Natural killer cell treated with Interleukin-12 subunit alpha and Interleukin-12 subunit beta and Interleukin-15 and Interleukin-18, amount 100 ng/mL, for 72 hours (primary cell): Measurements from ENCODE around the gene AFF3. TPM values are rescaled to one million over a fixed set of nuclear protein-coding genes. Genes with fewer than 3 reads are reported as not detected.

Experiments used
- ATAC-seq, 2 donors: fragments of 150-1000 bp; cut with Tn5 transposase in 1 of 2; sonication (Bioruptor Pico), chemical (Tn5 transposase) in 1 of 2; 2 replicates each; pipeline ENCODE4 v1.10.0; 2021
- DNase-seq: peaks from one replicate; pipeline ENCODE4 v3.0.0; 2022; ENCODE audit warnings: low spot score
- H3K27ac Mint-ChIP-seq, 2 donors: 1 replicate in 1 of 2; 2 replicates in 1 of 2; pipeline ENCODE4 v1.8.0; 2022; ENCODE audit warnings: mixed read lengths in 2 of 2, mild to moderate bottlenecking in 1 of 2, moderate library complexity in 1 of 2
- H3K27me3 Mint-ChIP-seq, 2 donors: 1 replicate in 1 of 2; 2 replicates in 1 of 2; pipeline ENCODE4 v1.8.0; 2022; ENCODE audit warnings: mixed read lengths in 2 of 2
- H3K36me3 Mint-ChIP-seq: one replicate; pipeline ENCODE4 v1.8.0; 2022; ENCODE audit warnings: mixed read lengths
- H3K4me1 Mint-ChIP-seq, 2 donors: 1 replicate in 1 of 2; 2 replicates in 1 of 2; pipeline ENCODE4 v1.8.0; 2022; ENCODE audit warnings: low read depth in 2 of 2, mixed read lengths in 2 of 2, mild to moderate bottlenecking in 1 of 2
- H3K4me3 Mint-ChIP-seq: one replicate; pipeline ENCODE4 v1.8.0; 2022; ENCODE audit warnings: mixed read lengths
- H3K9me3 Mint-ChIP-seq: 2 replicates; pipeline ENCODE4 v1.8.0; 2022; ENCODE audit warnings: mixed read lengths
- total RNA-seq, 2 donors: library from RNA; stranded (reverse); gene quantifications; one replicate each; pipeline ENCODE4 v1.2.3, GENCODE V29; 2022

AFF3 gene
- total RNA-seq, 2 donors from 2014 or later = 1.5 TPM; not detected in 1

DNA sequence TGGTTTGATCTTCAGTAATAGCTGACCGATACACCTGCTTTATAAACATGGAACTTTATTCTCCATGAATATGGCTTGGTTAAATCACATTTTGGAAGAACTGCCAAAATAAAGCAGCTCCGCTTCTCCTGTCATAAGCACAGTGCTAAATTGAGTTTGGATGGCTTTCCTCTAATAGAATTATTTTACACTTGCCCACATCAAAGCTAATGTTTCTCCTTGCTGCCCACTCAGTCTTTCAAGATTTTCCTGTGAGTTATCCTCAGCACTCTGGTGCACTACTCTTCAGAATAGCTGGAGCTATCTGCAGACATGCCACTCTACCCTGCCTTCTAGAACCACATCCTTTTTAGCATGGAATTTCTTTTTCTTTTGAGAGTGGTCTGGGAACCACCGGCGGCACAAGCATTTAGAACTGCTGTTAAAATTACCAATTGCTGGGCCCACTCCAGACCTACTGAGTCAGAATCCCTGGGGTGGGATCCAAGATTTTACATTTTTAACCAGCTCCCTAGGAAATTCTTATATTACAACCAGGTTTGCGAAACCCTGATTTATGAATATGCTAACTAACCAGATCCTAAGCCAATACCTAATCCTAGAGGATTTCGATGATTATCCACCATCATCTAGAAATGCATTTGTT lies 283.3 kb downstream of the AFF3 start:
- no peak for DNase-seq

DNA sequence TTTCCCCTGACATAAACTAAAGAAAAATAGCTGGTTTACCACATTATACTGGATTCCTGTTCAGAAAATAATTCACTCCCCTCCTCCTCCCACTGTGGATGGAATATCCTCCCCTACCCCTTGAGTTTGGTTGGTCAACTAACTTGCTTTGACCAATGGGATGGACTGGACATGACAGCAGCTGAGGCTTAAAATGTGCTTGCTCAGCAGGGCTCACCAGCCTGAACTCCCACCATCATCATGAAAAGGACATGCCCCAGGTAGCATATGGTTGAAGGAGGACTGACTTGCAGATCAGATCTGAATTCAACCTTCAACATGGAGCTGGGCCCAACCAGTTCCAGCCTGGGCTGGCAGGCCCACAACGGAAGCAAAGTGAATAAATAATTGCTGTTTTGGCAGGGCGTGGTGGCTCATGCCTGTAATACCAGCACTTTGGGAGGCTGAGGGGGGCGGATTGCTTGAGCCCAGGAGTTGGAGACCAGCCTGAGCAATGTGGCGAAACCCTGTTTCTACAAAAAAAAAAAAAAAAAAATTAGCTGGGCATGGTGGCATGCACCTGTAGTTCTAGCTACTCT lies 284.4 kb downstream of the AFF3 start:
- Mint-ChIP-seq H3K27me3 (peaks cover 0 to 7% of the 10 kb centered on the region in 2 donors), H3K4me1 (peaks cover 0 to 5% of the 10 kb centered on the region in 2 donors), H3K27ac (no peak overlapping the region), H3K4me3 (no peak overlapping the region), H3K9me3 (no peaks in the 10 kb centered on the region), H3K36me3 (no peaks in the 10 kb centered on the region)
- no peak for ATAC-seq
- no peak for DNase-seq

More for the DNA sequence above, 283.3 kb downstream of the AFF3 start:
- Mint-ChIP-seq H3K4me3 (no peak overlapping the region), H3K27ac (no peak overlapping the region), H3K36me3 (no peaks in the 10 kb centered on the region), H3K4me1 (peaks cover 0 to 5% of the 10 kb centered on the region in 2 donors), H3K9me3 (no peaks in the 10 kb centered on the region), H3K27me3 (peaks cover 0 to 7% of the 10 kb centered on the region in 2 donors)
- no peak for ATAC-seq

DNA sequence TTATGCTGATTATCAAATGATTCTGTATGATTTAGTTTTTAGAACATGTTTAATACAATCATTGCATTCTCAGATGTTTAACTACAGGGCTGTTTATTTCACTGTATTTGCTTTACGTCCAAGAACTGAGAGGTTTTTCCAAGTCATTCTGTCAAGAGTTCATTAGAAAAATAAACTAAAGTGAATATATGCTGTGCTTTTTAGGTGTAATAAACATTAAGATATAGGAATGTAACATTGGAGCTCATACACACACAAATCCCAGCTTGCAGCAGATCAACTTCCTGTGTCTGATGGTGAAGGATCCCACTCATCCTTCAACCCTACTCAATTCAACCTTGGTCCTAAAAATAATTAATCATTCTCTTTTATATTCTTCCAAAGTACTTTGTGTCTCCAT lies 285.0 kb downstream of the AFF3 start:
- H3K27ac Mint-ChIP-seq = no peak overlapping the region
- H3K4me3 Mint-ChIP-seq = no peak overlapping the region
- no peaks in the 10 kb centered on the region for H3K9me3 Mint-ChIP-seq
- no peaks in the 10 kb centered on the region for H3K36me3 Mint-ChIP-seq
- ATAC-seq (no peak), DNase-seq (no peak)
- peaks cover 0 to 7% of the 10 kb centered on the region in 2 donors for H3K27me3 Mint-ChIP-seq
- H3K4me1 Mint-ChIP-seq = peaks cover 0 to 5% of the 10 kb centered on the region in 2 donors

DNA sequence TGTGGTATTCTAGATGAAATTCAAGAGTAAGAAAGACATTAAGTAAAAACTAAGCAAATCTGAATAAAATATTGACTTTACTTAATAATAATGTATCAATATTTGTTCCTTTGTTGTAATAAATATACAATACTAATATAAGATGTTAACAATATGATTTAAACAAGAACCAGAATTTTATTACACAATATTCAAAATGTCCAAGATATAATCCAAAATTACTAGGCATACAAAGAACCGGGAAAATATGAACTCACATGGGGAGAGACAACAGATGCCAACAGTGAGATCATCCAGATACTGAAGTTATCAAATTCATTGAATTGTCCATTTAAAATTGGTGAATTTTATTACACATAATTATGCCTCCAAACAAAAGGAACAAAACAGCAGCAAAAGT lies 286.3 kb downstream of the AFF3 start:
- Mint-ChIP-seq H3K9me3 (no peaks in the 10 kb centered on the region), H3K4me1 (no peaks in the 10 kb centered on the region), H3K4me3 (no peak overlapping the region), H3K27ac (no peak overlapping the region), H3K27me3 (peaks cover 0 to 7% of the 10 kb centered on the region in 2 donors), H3K36me3 (no peaks in the 10 kb centered on the region)
- no peak for DNase-seq
- ATAC-seq = no peak

DNA sequence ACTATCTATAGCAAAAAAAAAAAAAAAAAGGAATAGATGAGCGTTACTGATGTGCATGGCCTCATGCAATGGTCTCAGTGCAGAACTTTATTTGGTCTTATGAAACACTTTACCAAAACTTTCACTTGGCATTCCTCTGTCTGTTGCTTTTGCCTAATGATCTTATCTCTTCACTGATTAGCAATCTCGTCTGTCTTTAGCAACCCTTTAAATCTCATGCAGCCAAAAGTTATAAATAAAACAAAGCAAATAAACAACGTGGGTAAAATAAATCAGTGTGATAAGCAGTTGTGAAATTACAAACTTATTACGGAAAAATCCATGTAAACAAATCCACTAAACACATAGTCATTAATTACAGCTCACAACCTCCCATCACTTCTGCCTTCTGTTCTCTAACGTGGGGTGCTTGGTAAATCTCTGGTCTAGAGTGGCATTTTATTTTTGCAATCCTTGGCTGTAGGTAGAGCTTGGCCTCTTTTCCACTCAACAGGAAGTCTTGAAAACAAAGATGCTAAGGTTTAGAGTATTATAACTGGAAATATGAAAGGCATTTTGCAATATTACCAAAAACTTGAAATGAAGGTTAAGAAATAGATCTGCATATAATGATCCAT lies 288.0 kb downstream of the AFF3 start:
- H3K27me3 Mint-ChIP-seq = peaks cover 0 to 4% of the 10 kb centered on the region in 2 donors
- ATAC-seq (no peak), DNase-seq (no peak)
- no peak overlapping the region for H3K4me3 Mint-ChIP-seq
- no peak overlapping the region for H3K27ac Mint-ChIP-seq
- no peaks in the 10 kb centered on the region for H3K4me1 Mint-ChIP-seq
- no peaks in the 10 kb centered on the region for H3K9me3 Mint-ChIP-seq
- no peaks in the 10 kb centered on the region for H3K36me3 Mint-ChIP-seq

DNA sequence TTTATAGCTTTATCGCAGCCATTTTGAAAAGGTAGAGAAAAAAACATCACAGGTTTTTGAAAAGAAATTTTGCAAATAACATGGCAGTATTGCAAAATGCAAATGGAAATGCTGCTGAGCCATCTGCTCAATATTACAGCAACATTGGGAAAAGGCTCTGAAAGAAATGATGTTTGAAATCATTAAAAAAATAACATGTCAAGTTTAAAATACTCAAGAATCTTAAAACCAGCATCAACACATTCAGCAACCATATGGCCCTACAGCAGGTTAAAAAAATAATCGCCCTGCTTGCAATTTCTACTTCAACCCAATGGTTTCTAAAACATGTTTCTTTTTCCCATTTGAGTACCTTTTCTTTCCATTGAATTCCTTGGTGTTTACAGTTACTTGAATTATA lies 289.4 kb downstream of the AFF3 start:
- DNase-seq (no peak), ATAC-seq (no peak)
- no peaks in the 10 kb centered on the region for H3K4me1 Mint-ChIP-seq
- H3K36me3 Mint-ChIP-seq = no peaks in the 10 kb centered on the region
- no peaks in the 10 kb centered on the region for H3K9me3 Mint-ChIP-seq
- H3K27ac Mint-ChIP-seq = no peak overlapping the region
- no peaks in the 10 kb centered on the region for H3K27me3 Mint-ChIP-seq
- no peak overlapping the region for H3K4me3 Mint-ChIP-seq

DNA sequence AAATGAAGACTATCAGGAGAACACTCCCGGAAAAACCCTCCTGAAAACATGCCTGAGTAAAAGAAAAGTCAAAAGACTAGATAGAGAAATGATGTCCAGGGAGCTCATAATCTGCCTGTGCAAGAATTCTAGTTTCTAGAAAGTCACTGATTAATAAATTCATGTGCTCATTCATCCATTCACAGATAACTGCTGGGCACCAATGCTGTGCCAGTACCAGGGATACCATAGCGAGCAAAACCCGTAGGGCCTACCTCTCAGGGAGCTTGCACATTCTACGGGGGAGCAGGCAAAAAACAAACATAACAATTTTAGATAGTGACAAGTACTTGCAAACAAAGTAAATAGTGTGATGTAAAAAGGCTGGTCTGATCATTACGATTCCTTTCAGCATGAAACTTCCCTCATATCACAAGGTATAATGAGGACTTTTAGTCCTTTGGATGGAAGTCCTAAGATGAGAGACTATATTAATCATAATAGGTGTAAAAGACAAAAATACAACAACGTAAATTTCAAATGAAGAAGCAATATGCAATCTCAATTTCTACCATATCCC lies 289.9 kb downstream of the AFF3 start:
- Mint-ChIP-seq H3K27ac (no peak overlapping the region), H3K4me3 (no peak overlapping the region), H3K27me3 (peaks cover 0 to 2% of the 10 kb centered on the region in 2 donors), H3K36me3 (no peaks in the 10 kb centered on the region), H3K4me1 (no peaks in the 10 kb centered on the region), H3K9me3 (no peaks in the 10 kb centered on the region)
- no peak for ATAC-seq
- DNase-seq = no peak

DNA sequence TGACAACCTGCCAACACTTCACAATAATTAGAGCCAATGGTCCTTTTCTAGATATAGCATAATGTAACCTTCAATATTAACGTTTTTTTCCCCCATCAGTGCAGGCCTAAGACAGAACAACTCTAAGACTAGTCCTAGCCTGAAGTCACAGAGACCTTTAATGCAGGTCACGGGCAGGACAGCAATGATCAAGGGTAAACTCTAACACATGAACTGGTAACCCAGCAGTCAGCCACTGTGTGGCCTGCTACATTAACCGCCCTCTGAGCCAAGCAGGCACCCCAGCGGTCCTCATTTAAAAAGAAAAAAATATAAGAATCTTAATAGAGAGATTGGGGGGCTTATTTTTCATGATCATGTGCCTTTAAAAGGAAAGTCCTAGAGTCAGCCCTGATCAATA lies 290.6 kb downstream of the AFF3 start:
- H3K4me1 Mint-ChIP-seq = no peaks in the 10 kb centered on the region
- no peaks in the 10 kb centered on the region for H3K9me3 Mint-ChIP-seq

DNA sequence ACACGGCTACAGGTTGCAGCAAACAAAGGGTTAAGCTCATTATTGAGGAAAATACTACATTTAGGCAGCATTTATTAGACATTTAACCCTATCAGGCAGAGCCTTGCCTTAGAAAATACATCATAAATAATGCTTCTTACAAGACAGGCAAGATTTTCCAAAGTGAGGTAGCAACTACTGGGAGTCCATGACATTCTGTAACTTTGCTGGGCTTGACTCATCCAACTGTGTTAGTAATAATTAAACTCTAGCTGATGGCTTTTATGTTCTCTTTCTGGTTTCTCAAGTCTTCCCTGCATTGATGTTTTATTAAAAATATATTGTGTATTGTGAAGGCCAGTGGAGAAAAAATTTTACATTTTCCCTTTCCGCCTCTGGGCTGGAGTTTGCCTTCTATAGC lies 291.3 kb downstream of the AFF3 start:
- peaks cover 0 to 2% of the 10 kb centered on the region in 2 donors for H3K27me3 Mint-ChIP-seq
- no peak for DNase-seq
- ATAC-seq = no peak

More for the DNA sequence above, 290.6 kb downstream of the AFF3 start:
- no peak overlapping the region for H3K4me3 Mint-ChIP-seq
- ATAC-seq = no peak
- no peak for DNase-seq
- H3K27me3 Mint-ChIP-seq = peaks cover 0 to 2% of the 10 kb centered on the region in 2 donors
- H3K27ac Mint-ChIP-seq = no peak overlapping the region
- H3K36me3 Mint-ChIP-seq = no peaks in the 10 kb centered on the region

DNA sequence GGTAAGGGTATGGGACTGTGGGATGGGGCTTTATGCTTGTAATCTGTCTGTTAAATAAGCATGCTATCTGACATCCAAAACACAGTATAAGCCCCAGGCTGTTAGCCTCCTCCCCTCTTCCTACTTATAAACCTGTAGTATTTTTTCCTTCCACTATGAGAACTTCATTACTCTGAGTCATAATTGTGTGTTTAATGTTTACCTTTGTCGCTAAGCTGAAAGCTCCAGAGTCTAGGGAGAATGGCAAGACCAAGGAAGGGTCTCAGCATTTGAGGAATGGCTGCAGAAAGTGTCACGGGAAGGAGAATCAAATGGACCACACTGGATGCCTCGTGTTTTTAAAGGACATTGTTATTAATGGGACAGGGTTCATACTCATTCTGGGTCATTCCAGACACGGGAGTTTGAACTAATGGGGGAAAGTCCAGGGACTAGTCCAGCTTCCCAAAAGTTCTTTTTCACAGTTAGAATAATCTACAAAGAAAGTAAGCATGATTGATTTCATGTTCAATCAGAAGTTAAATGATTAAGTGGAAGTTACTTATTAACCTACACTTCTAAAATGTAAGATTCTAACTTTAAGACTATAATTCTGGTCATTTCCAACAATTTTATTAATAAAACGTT lies 292.2 kb downstream of the AFF3 start:
- no peak for DNase-seq
- Mint-ChIP-seq H3K36me3 (no peaks in the 10 kb centered on the region), H3K9me3 (no peaks in the 10 kb centered on the region), H3K27me3 (peaks cover 0 to 2% of the 10 kb centered on the region in 2 donors), H3K27ac (no peak overlapping the region), H3K4me3 (no peak overlapping the region), H3K4me1 (no peaks in the 10 kb centered on the region)
- ATAC-seq = no peak

More for the DNA sequence above, 291.3 kb downstream of the AFF3 start:
- Mint-ChIP-seq H3K4me3 (no peak overlapping the region), H3K4me1 (no peaks in the 10 kb centered on the region), H3K9me3 (no peaks in the 10 kb centered on the region), H3K27ac (no peak overlapping the region), H3K36me3 (no peaks in the 10 kb centered on the region)

DNA sequence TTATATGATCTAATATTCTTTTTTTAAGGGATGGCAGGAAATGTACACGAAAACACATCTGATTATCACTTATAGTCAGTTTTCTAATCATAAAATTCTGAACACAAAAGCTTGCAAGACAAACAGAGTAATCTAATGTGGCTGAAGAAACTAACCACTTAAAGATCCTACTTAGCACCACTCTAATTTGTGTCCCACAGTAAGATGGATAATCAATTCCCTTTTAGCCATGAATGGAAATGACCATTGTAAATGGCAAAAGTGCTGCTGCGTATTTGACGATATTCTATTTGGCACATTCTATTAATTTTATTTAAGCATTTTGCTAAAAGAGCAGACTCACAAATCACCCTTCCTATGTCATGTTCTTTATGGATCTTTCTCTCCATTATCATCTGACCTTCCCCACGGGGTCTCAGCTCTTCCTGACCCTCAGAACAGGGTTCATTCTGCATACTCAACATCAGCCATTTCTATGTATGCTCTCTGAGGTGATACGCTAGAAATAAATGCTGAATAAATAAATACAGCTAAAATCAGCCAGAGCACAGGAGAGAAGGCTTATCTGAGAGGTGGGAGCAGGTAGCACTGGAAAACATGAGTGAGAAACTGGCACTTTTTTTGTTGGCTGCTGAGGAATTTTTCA lies 295.8 kb downstream of the AFF3 start:
- ATAC-seq (no peak), DNase-seq (no peak)
- Mint-ChIP-seq H3K27me3 (peaks cover 0 to 2% of the 10 kb centered on the region in 2 donors), H3K9me3 (no peaks in the 10 kb centered on the region), H3K36me3 (no peaks in the 10 kb centered on the region), H3K4me3 (no peak overlapping the region), H3K27ac (no peak overlapping the region), H3K4me1 (no peaks in the 10 kb centered on the region)

DNA sequence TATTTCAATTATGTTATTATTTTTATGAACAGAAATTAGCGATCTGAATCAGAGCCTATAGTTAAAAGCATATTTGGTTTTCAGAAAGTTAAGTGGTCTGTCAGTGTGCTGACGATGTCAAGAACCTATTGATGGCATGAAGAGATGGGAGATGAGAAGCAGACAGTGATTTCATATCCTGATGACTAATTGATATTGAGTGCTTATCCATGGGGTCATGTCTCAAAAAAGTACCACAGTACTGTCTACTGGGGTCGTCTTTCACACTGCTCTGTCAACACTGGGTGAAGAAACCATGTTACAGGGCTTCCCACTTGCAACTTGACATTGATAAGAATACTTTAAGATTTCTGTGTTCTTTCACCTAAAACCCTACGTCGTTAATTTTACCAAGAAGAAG lies 297.1 kb downstream of the AFF3 start:
- DNase-seq (no peak), ATAC-seq (no peak)
- Mint-ChIP-seq H3K9me3 (no peaks in the 10 kb centered on the region), H3K27me3 (peaks cover 4 to 8% of the 10 kb centered on the region in 2 donors), H3K4me3 (no peak overlapping the region), H3K27ac (no peak overlapping the region), H3K36me3 (no peaks in the 10 kb centered on the region), H3K4me1 (no peaks in the 10 kb centered on the region)

DNA sequence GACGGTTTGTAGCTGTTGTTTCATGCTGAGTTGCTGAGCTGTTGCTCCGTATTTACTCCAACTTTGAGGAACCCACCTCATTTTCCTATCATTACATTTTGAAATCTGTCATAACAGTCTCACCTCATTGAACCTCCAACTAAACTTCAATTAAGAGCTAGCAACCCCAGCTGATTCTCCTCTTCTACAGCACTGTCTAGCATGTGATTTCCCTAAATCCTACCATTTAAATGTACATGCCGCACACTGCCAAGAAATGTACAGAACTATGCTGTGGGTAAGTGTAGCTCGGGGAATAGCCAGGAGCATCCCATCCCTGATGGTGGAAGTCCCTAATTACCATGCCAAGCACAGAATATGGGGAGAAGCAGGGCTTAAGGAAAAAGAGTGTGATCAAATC lies 299.9 kb downstream of the AFF3 start:
- H3K27me3 Mint-ChIP-seq = peaks cover 2 to 8% of the 10 kb centered on the region in 2 donors
- H3K4me3 Mint-ChIP-seq = no peak overlapping the region
- DNase-seq (no peak), ATAC-seq (no peak)
- no peak overlapping the region for H3K27ac Mint-ChIP-seq
- no peaks in the 10 kb centered on the region for H3K4me1 Mint-ChIP-seq
- H3K9me3 Mint-ChIP-seq = no peaks in the 10 kb centered on the region
- no peaks in the 10 kb centered on the region for H3K36me3 Mint-ChIP-seq
